NCI-H2227 (cell line): ENCODE data around the gene FKBP3.
"Not testable (repeated sequence)": the region's sequence is repeated elsewhere in the genome, so short reads cannot be mapped to it uniquely, and the experiment has no call there.

Source experiments
- DNase-seq: peaks from one replicate; lab custom pipeline; 2025; ENCODE audit not compliant: unreplicated experiment; lab: John Stamatoyannopoulos, UW

FKBP3 gene

GRCh38 chr14:45114327-45114726 lies 20.0 kb downstream of the FKBP3 start:
- no peak for DNase-seq

GRCh38 chr14:45112896-45113781 lies 21.1 kb downstream of the FKBP3 start:
- DNase-seq, result no peak

- DNase-seq, result no peak
These were observed 29.7 kb downstream of the FKBP3 start for GRCh38 chr14:45104561-45104960.

- no peak for DNase-seq
These were observed 30.5 kb downstream of the FKBP3 start for GRCh38 chr14:45103806-45104205.

- DNase-seq, result no peak
These were observed 38.1 kb downstream of the FKBP3 start for GRCh38 chr14:45096218-45096617.

- DNase-seq, result no peak
These were observed 39.1 kb downstream of the FKBP3 start for GRCh38 chr14:45095143-45095542.

GRCh38 chr14:45094275-45094674 lies 40.0 kb downstream of the FKBP3 start:
- no peak for DNase-seq

- no peak for DNase-seq
These were observed 42.6 kb downstream of the FKBP3 start for GRCh38 chr14:45091710-45092109.

- DNase-seq, result no peak
These were observed 44.5 kb downstream of the FKBP3 start for GRCh38 chr14:45089813-45090212.

- no peak for DNase-seq
These were observed 49.3 kb downstream of the FKBP3 start for GRCh38 chr14:45084946-45085346.

- peak; percentile 95 for DNase-seq
These were observed 50.1 kb downstream of the FKBP3 start, which contains the start of gene PRPF39 for GRCh38 chr14:45083976-45084722. TSS of gene PRPF39 (plus strand) at chr14:45084116. CDS start at chr14:45095240, 11,124 bp downstream.

- no peak for DNase-seq
These were observed 50.7 kb downstream of the FKBP3 start for GRCh38 chr14:45083617-45083975.

- no peak for DNase-seq
These were observed 51.9 kb downstream of the FKBP3 start for GRCh38 chr14:45082420-45082819.

- DNase-seq, result not testable (repeated sequence)
These were observed 53.2 kb downstream of the FKBP3 start for GRCh38 chr14:45081096-45081495.

- DNase-seq, result not testable (repeated sequence)
These were observed 53.8 kb downstream of the FKBP3 start for GRCh38 chr14:45080416-45080968.

GRCh38 chr14:45078323-45078722 lies 56.0 kb downstream of the FKBP3 start:
- DNase-seq, result no peak

GRCh38 chr14:45073231-45073879 lies 60.9 kb downstream of the FKBP3 start:
- DNase-seq, result no peak

GRCh38 chr14:45072126-45072525 lies 62.2 kb downstream of the FKBP3 start:
- DNase-seq, result no peak

GRCh38 chr14:45070215-45070614 lies 64.1 kb downstream of the FKBP3 start:
- no peak for DNase-seq

GRCh38 chr14:45068396-45068795 lies 65.9 kb downstream of the FKBP3 start:
- DNase-seq, result no peak

- DNase-seq, result no peak
These were observed 67.6 kb downstream of the FKBP3 start for GRCh38 chr14:45066667-45067066.
